BE2C (cell line): ENCODE data around the gene NFATC1.

Experiments
- DNase-seq: peaks from one replicate; pipeline ENCODE4 v3.0.0-alpha.2; 2020
- H3K27me3 ChIP-seq: fragments of 250-450 bp; sonication (Bioruptor Pico); 2 replicates; pipeline ENCODE4 v1.5.1; 2020; ENCODE audit warnings: mild to moderate bottlenecking
- H3K36me3 ChIP-seq: fragments of 250-450 bp; sonication (Bioruptor Pico); 2 replicates; pipeline ENCODE4 v1.5.1; 2020; ENCODE audit warnings: mild to moderate bottlenecking
- H3K4me1 ChIP-seq: fragments of 250-450 bp; sonication (Bioruptor Pico); 2 replicates; pipeline ENCODE4 v1.5.1; 2020
- H3K4me3 ChIP-seq: 2 replicates; pipeline ENCODE4 v1.5.1; 2011; ENCODE audit warnings: low read depth, low read length
- H3K9me3 ChIP-seq: fragments of 250-450 bp; sonication (Bioruptor Pico); 2 replicates; pipeline ENCODE4 v1.5.1; 2020
- CTCF ChIP-seq: IDR thresholded peaks from 2 replicates; pipeline ENCODE4 v1.5.1; 2012; ENCODE audit warnings: mild to moderate bottlenecking, low read depth, low read length

The NFATC1 gene

GRCh38 chr18:79382681-79383387 lies 12.9 kb upstream of the NFATC1 start:
- Histone ChIP-seq H3K4me3 (no peak overlapping the region), H3K27me3 (0 out of 2 replicates have a peak, but pooled peaks cover 7% of the 10 kb centered on the region), H3K9me3 (no peaks in the 10 kb centered on the region), H3K4me1 (no peaks in the 10 kb centered on the region), H3K36me3 (no peaks in the 10 kb centered on the region)
- DNase-seq: no peak
- no peak for TF ChIP-seq CTCF

- Histone ChIP-seq H3K27me3 (0 out of 2 replicates have a peak, but pooled peaks cover 11% of the 10 kb centered on the region), H3K4me3 (no peak overlapping the region), H3K9me3 (no peaks in the 10 kb centered on the region), H3K4me1 (no peaks in the 10 kb centered on the region), H3K36me3 (no peaks in the 10 kb centered on the region)
- TF ChIP-seq CTCF: no peak
- no peak for DNase-seq
Measured at GRCh38 chr18:79383388-79384056, 12.2 kb upstream of the NFATC1 start.

- Histone ChIP-seq H3K4me1 (no peaks in the 10 kb centered on the region), H3K9me3 (no peaks in the 10 kb centered on the region), H3K4me3 (no peak overlapping the region), H3K36me3 (no peaks in the 10 kb centered on the region), H3K27me3 (0 out of 2 replicates have a peak, but pooled peaks cover 11% of the 10 kb centered on the region)
- DNase-seq: no peak
- TF ChIP-seq CTCF: no peak
Measured at GRCh38 chr18:79384151-79384807, 11.5 kb upstream of the NFATC1 start.

GRCh38 chr18:79384834-79385233 lies 10.9 kb upstream of the NFATC1 start:
- DNase-seq: no peak

GRCh38 chr18:79385326-79385707 lies 10.4 kb upstream of the NFATC1 start:
- DNase-seq: no peak
- H3K4me1 ChIP-seq: no peaks in the 10 kb centered on the region
- TF ChIP-seq CTCF: no peak
- no peaks in the 10 kb centered on the region for H3K9me3 ChIP-seq
- H3K36me3 ChIP-seq: no peaks in the 10 kb centered on the region
- H3K27me3 ChIP-seq: 0 out of 2 replicates have a peak, but pooled peaks cover 11% of the 10 kb centered on the region
- H3K4me3 ChIP-seq: no peak overlapping the region

More at GRCh38 chr18:79384834-79385233, 10.9 kb upstream of the NFATC1 start:
- TF ChIP-seq CTCF: no peak
- no peaks in the 10 kb centered on the region for H3K4me1 ChIP-seq
- no peak overlapping the region for H3K4me3 ChIP-seq
- no peaks in the 10 kb centered on the region for H3K9me3 ChIP-seq
- 0 out of 2 replicates have a peak, but pooled peaks cover 11% of the 10 kb centered on the region for H3K27me3 ChIP-seq
- H3K36me3 ChIP-seq: no peaks in the 10 kb centered on the region
